ENCODE measurements around the gene ADGRF3. TPM values are rescaled to one million over a fixed set of nuclear protein-coding genes. Genes with fewer than 3 reads are reported as not detected.
A peak's percentile ranks its signal among the peaks of the same experiment; 100 is the strongest.
"Not testable (repeated sequence)": the region's sequence is repeated elsewhere in the genome, so short reads cannot be mapped to it uniquely, and the experiment has no call there.

The ADGRF3 gene
- polyA plus RNA-seq, 1 of the 3 experiments (the other 2 are of a cell fraction) = 0.31 TPM

- H3K4me1 ChIP-seq (ENCODE audit: control insufficient read depth in 1 of 2, insufficient read depth in 2 of 2, low read depth in 1 of 2, low read length in 1 of 2) = peaks cover 0 to 16% of the 10 kb centered on the region in 2 experiments; a peak in 2 of 4 replicates
- H3K27ac ChIP-seq (ENCODE audit: low read depth in 2 of 2, low read length in 1 of 2) = no peak overlapping the region
- DNase-seq = no peak
- POLR2A ChIA-PET = interaction anchor here (1.1 kb wide), 1 partner anchor 10 kb away, joined by 3 read pairs; the partner anchor contains the start of gene SELENOI
- no peak overlapping the region for H3K9ac ChIP-seq
- peaks cover 6% of the 10 kb centered on the region for H3F3A ChIP-seq (replicated peaks; ENCODE audit: insufficient read depth)
- no peaks in the 10 kb centered on the region for H3K27me3 ChIP-seq (ENCODE audit: insufficient read depth)
- H3K36me3 ChIP-seq (replicated peaks in 1 of 2; ENCODE audit: control insufficient read depth in 1 of 2, insufficient read depth in 2 of 2, low read length in 1 of 2) = no peaks in the 10 kb centered on the region
- CTCF ChIA-PET = interaction anchor here (0.8 to 3.6 kb wide), 4 partner anchors 9 to 222 kb away, joined by 3 to 12 read pairs (median 6); partner anchors contain the start of gene ADGRF3
- 98% methylated on average over 2 of the region's 2 CpGs for WGBS (ENCODE audit: low lambda C conversion rate)
- 0 out of 2 replicates have a peak overlapping the region, but pooled peaks have one; percentile 32 for H3K4me2 ChIP-seq
- TF ChIP-seq POLR2AphosphoS5 (IDR thresholded peaks at IDR 0.05; ENCODE audit: low read depth, low read length) (no peak), REST (IDR thresholded peaks at IDR 0.05; ENCODE audit: low read depth, low read length) (no peak), GABPA (IDR thresholded peaks at IDR 0.05; ENCODE audit: low read depth) (no peak)
- no peak overlapping the region for H2AFZ ChIP-seq (ENCODE audit: low read depth)
- H3K4me3 ChIP-seq (ENCODE audit: low read depth in 2 of 2, low read length in 1 of 2) = no peak overlapping the region
- H3K9me2 ChIP-seq = no peaks in the 10 kb centered on the region
- peaks cover 94% of the 10 kb centered on the region for H3K79me2 ChIP-seq (ENCODE audit: insufficient read depth)
- H4K20me1 ChIP-seq (ENCODE audit: insufficient read depth) = peaks cover 24% of the 10 kb centered on the region
- H3K9me3 ChIP-seq = no peaks in the 10 kb centered on the region
Measured at GRCh38 chr2:26356111-26356510, 9.5 kb upstream of the ADGRF3 start.

GRCh38 chr2:26355038-26355995, 8.7 kb upstream of the ADGRF3 start:
- Histone ChIP-seq H3K79me2 (ENCODE audit: insufficient read depth) (peaks cover 98% of the 10 kb centered on the region), H3K27ac (ENCODE audit: low read depth in 2 of 2, low read length in 1 of 2) (peak overlapping the region in 1 of 2 experiments; percentile 26; a peak in 2 of 4 replicates), H3K9me2 (no peaks in the 10 kb centered on the region), H3K4me2 (peak overlapping the region; percentile 32; the same call in 1 of the 2 replicates), H3K36me3 (replicated peaks in 1 of 2; ENCODE audit: control insufficient read depth in 1 of 2, insufficient read depth in 2 of 2, low read length in 1 of 2) (no peaks in the 10 kb centered on the region), H3K4me3 (ENCODE audit: low read depth in 2 of 2, low read length in 1 of 2) (no peak overlapping the region), H3F3A (replicated peaks; ENCODE audit: insufficient read depth) (peaks cover 6% of the 10 kb centered on the region), H3K9me3 (no peaks in the 10 kb centered on the region), H3K4me1 (ENCODE audit: control insufficient read depth in 1 of 2, insufficient read depth in 2 of 2, low read depth in 1 of 2, low read length in 1 of 2) (peaks cover 0 to 16% of the 10 kb centered on the region in 2 experiments; a peak in 2 of 4 replicates), H2AFZ (ENCODE audit: low read depth) (no peak overlapping the region), H4K20me1 (ENCODE audit: insufficient read depth) (peaks cover 17% of the 10 kb centered on the region), H3K27me3 (ENCODE audit: insufficient read depth) (no peaks in the 10 kb centered on the region), H3K9ac (no peak overlapping the region)
- TF ChIP-seq FOSL2 (IDR thresholded peaks at IDR 0.05; ENCODE audit: borderline replicate concordance, low read depth) = peak; percentile 91
- TF ChIP-seq RAD21 (IDR thresholded peaks at IDR 0.05; ENCODE audit: low read length) = no peak
- TF ChIP-seq TCF12 (IDR thresholded peaks at IDR 0.05) = no peak
- TF ChIP-seq EZH2phosphoT487 (IDR thresholded peaks at IDR 0.05; ENCODE audit: borderline replicate concordance, low read depth) = no peak
- 0 out of 2 replicates have a peak, but pooled peaks have one; percentile 13 for TF ChIP-seq PBX3 (IDR thresholded peaks at IDR 0.05)
- peak; percentile 77 for TF ChIP-seq JUND (IDR thresholded peaks at IDR 0.05)
- CTCF ChIA-PET = interaction anchor here (0.8 to 3.6 kb wide), 6 partner anchors 8 to 223 kb away, joined by 3 to 12 read pairs (median 3); partner anchors contain the start of gene ADGRF3
- 57% methylated on average over 9 of the region's 9 CpGs for WGBS (ENCODE audit: low lambda C conversion rate)
- DNase-seq = no peak
- POLR2A ChIA-PET = interaction anchor here (1.1 kb wide), 1 partner anchor 10 kb away, joined by 3 read pairs; the partner anchor contains the start of gene SELENOI

GRCh38 chr2:26354469-26354868, 7.9 kb upstream of the ADGRF3 start:
- H3K4me3 ChIP-seq (ENCODE audit: low read depth in 2 of 2, low read length in 1 of 2); H3K9me2 ChIP-seq; H3F3A ChIP-seq (replicated peaks; ENCODE audit: insufficient read depth); POLR2A ChIA-PET; DNase-seq; H3K27ac ChIP-seq (ENCODE audit: low read depth in 2 of 2, low read length in 1 of 2); H3K9me3 ChIP-seq; H3K27me3 ChIP-seq (ENCODE audit: insufficient read depth); H2AFZ ChIP-seq (ENCODE audit: low read depth); H3K4me2 ChIP-seq; H3K36me3 ChIP-seq (replicated peaks in 1 of 2; ENCODE audit: control insufficient read depth in 1 of 2, insufficient read depth in 2 of 2, low read length in 1 of 2); H3K9ac ChIP-seq: not testable (repeated sequence)
- 99% methylated on average over 16 of the region's 16 CpGs for WGBS (ENCODE audit: low lambda C conversion rate)
- CTCF ChIA-PET = interaction anchor here (1.3 to 1.5 kb wide), 2 partner anchors 31 to 120 kb away, joined by 3 read pairs; no protein-coding TSS in a partner anchor
- Histone ChIP-seq H3K79me2 (ENCODE audit: insufficient read depth) (peaks cover 98% of the 10 kb centered on the region), H3K4me1 (ENCODE audit: control insufficient read depth in 1 of 2, insufficient read depth in 2 of 2, low read depth in 1 of 2, low read length in 1 of 2) (peaks cover 0 to 16% of the 10 kb centered on the region in 2 experiments; a peak in 2 of 4 replicates), H4K20me1 (ENCODE audit: insufficient read depth) (peaks cover 11% of the 10 kb centered on the region; the same call in 1 of the 2 replicates)

Data from SK-N-SH (cell line).